ENCODE measurements around the gene S100A7A. TPM values are rescaled to one million over a fixed set of nuclear protein-coding genes. Genes with fewer than 3 reads are reported as not detected.

Gene S100A7A
- total and polyA plus RNA-seq, 2 donors from 2014 or later: not detected

DNA sequence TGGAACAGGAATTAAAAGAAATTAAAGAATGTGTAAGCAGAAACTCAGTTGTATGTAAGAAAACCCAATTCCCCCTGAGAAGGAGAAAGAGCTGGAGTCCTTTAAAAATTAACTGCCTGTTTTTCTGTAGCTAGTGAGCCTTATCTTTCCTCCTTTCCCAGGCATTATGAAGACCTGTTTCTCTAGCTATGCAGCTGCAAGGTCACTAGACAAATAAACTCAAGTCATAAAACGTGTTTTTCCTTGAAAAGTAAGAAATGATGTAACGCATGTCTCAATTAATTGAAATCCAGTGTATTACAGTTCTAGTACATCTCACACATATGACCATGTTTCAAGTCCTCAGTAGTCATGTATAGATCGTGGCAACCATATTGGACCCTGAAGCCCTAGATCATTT is 46.2 kb upstream of the S100A7A start:
- no peak for TF ChIP-seq CTCF (IDR thresholded peaks at IDR 0.05; ENCODE audit: borderline replicate concordance, extremely low read depth, insufficient read depth)
- peak in 2 of 5 donors; percentile 67 to 74 for DNase-seq
- Histone ChIP-seq H3K4me3 (ENCODE audit: low read length in 3 of 3) (no peak overlapping the region), H3K9ac (ENCODE audit: low read length in 3 of 3) (no peak overlapping the region), H3K4me1 (ENCODE audit: control insufficient read depth in 2 of 3, insufficient read depth in 2 of 3, low read depth in 1 of 3, low read length in 3 of 3) (peaks cover 0 to 2% (median 0%) of the 10 kb centered on the region in 3 donors), H3K27ac (ENCODE audit: low read depth in 2 of 2, low read length in 2 of 2) (no peak overlapping the region), H3K9me3 (ENCODE audit: control insufficient read depth in 2 of 3, insufficient read depth in 1 of 3, low read length in 3 of 3) (no peaks in the 10 kb centered on the region), H3K27me3 (ENCODE audit: control insufficient read depth, insufficient read depth, low read length) (no peaks in the 10 kb centered on the region), H3K36me3 (ENCODE audit: control insufficient read depth in 2 of 3, insufficient read depth in 3 of 3, low read length in 3 of 3) (no peaks in the 10 kb centered on the region)
- FAIRE-seq: no peak
- intact Hi-C loops (cut with DNase I): no loop called here

DNA sequence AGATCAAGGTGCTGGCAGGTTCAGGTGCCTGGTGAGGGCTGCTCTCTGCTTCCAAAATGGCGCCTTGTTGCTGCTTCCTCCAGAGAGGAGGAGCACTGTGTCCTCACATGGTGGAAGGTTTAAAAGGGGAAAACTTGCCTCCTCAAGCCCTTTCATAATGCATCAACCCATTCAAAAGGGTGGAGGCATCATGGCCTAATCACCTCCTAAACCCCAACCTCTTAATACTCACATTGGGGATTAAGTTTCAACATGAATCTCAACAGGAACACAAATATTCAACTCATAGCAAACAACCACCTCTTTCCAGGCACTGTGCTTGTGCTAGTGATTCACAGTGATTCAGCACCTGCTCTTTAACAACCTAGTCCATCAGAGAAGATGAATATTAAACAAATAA is 45.1 kb upstream of the S100A7A start:
- Histone ChIP-seq H3K27ac (ENCODE audit: low read depth in 2 of 2, low read length in 2 of 2) (no peak overlapping the region), H3K4me1 (ENCODE audit: control insufficient read depth in 2 of 3, insufficient read depth in 2 of 3, low read depth in 1 of 3, low read length in 3 of 3) (peaks cover 0 to 2% (median 0%) of the 10 kb centered on the region in 3 donors), H3K4me3 (ENCODE audit: low read length in 3 of 3) (no peak overlapping the region), H3K36me3 (ENCODE audit: control insufficient read depth in 2 of 3, insufficient read depth in 3 of 3, low read length in 3 of 3) (no peaks in the 10 kb centered on the region), H3K27me3 (ENCODE audit: control insufficient read depth, insufficient read depth, low read length) (no peaks in the 10 kb centered on the region), H3K9ac (ENCODE audit: low read length in 3 of 3) (no peak overlapping the region), H3K9me3 (ENCODE audit: control insufficient read depth in 2 of 3, insufficient read depth in 1 of 3, low read length in 3 of 3) (no peaks in the 10 kb centered on the region)
- no peak for TF ChIP-seq CTCF (IDR thresholded peaks at IDR 0.05; ENCODE audit: borderline replicate concordance, extremely low read depth, insufficient read depth)
- DNase-seq (no peak), FAIRE-seq (no peak)
- intact Hi-C loops (cut with DNase I): no loop called here

- no peak overlapping the region for H3K9ac ChIP-seq (ENCODE audit: low read length in 3 of 3)
- no peak for TF ChIP-seq CTCF (IDR thresholded peaks at IDR 0.05; ENCODE audit: borderline replicate concordance, extremely low read depth, insufficient read depth)
- no peaks in the 10 kb centered on the region for H3K36me3 ChIP-seq (ENCODE audit: control insufficient read depth in 2 of 3, insufficient read depth in 3 of 3, low read length in 3 of 3)
- FAIRE-seq: no peak
- peaks cover 0 to 2% (median 0%) of the 10 kb centered on the region in 3 donors for H3K4me1 ChIP-seq (ENCODE audit: control insufficient read depth in 2 of 3, insufficient read depth in 2 of 3, low read depth in 1 of 3, low read length in 3 of 3)
- H3K27me3 ChIP-seq (ENCODE audit: control insufficient read depth, insufficient read depth, low read length): no peaks in the 10 kb centered on the region
- H3K4me3 ChIP-seq (ENCODE audit: low read length in 3 of 3): no peak overlapping the region
- no peak for DNase-seq
- H3K27ac ChIP-seq (ENCODE audit: low read depth in 2 of 2, low read length in 2 of 2): no peak overlapping the region
- no peaks in the 10 kb centered on the region for H3K9me3 ChIP-seq (ENCODE audit: control insufficient read depth in 2 of 3, insufficient read depth in 1 of 3, low read length in 3 of 3)
- intact Hi-C loops (cut with DNase I): no loop called here
Measured at GRCh38 chr1:153372571-153372970, 43.7 kb upstream of the S100A7A start.

- FAIRE-seq (no peak), DNase-seq (no peak)
- no peaks in the 10 kb centered on the region for H3K27me3 ChIP-seq (ENCODE audit: control insufficient read depth, insufficient read depth, low read length)
- no peak overlapping the region for H3K4me3 ChIP-seq (ENCODE audit: low read length in 3 of 3)
- H3K27ac ChIP-seq (ENCODE audit: low read depth in 2 of 2, low read length in 2 of 2): no peak overlapping the region
- TF ChIP-seq CTCF (IDR thresholded peaks at IDR 0.05; ENCODE audit: borderline replicate concordance, extremely low read depth, insufficient read depth): no peak
- intact Hi-C loops (cut with DNase I): no loop called here
- H3K9me3 ChIP-seq (ENCODE audit: control insufficient read depth in 2 of 3, insufficient read depth in 1 of 3, low read length in 3 of 3): no peaks in the 10 kb centered on the region
- H3K36me3 ChIP-seq (ENCODE audit: control insufficient read depth in 2 of 3, insufficient read depth in 3 of 3, low read length in 3 of 3): no peaks in the 10 kb centered on the region
- H3K4me1 ChIP-seq (ENCODE audit: control insufficient read depth in 2 of 3, insufficient read depth in 2 of 3, low read depth in 1 of 3, low read length in 3 of 3): peaks cover 0 to 2% (median 0%) of the 10 kb centered on the region in 3 donors
- no peak overlapping the region for H3K9ac ChIP-seq (ENCODE audit: low read length in 3 of 3)
Measured at GRCh38 chr1:153374071-153374470, 42.2 kb upstream of the S100A7A start.
